Measurements from ENCODE around the gene VANGL1.

The VANGL1 gene

GRCh38 chr1:115692224-115692623 is 50.5 kb downstream of the VANGL1 start:
- TF ChIP-seq EZH2phosphoT487 (IDR thresholded peaks at IDR 0.05; ENCODE audit: low read length) (no peak), CTCF (IDR thresholded peaks at IDR 0.05; ENCODE audit: low read length) (no peak), EZH2 (optimal IDR thresholded peaks at IDR 0.05; ENCODE audit: low read depth, low read length) (no peak)
- no peaks in the 10 kb centered on the region for H3K9me3 ChIP-seq (replicated peaks; ENCODE audit: insufficient read depth, low read length)
- H4K20me1 ChIP-seq (ENCODE audit: insufficient read depth, low read length), result no peaks in the 10 kb centered on the region
- no peak overlapping the region for H3K27ac ChIP-seq (ENCODE audit: low read length)
- DNase-seq, result no peak
- no peaks in the 10 kb centered on the region for H3K4me1 ChIP-seq (ENCODE audit: low read length)
- no peaks in the 10 kb centered on the region for H3F3A ChIP-seq (ENCODE audit: insufficient read depth, low read length)
- no peak overlapping the region for H3K9ac ChIP-seq (ENCODE audit: low read length)
- no peaks in the 10 kb centered on the region for H3K79me2 ChIP-seq (ENCODE audit: low read length)
- H3K9me2 ChIP-seq (replicated peaks; ENCODE audit: insufficient read depth, low read length), result no peaks in the 10 kb centered on the region
- H3K4me3 ChIP-seq (ENCODE audit: low read length), result no peak overlapping the region
- H2AFZ ChIP-seq (ENCODE audit: low read length), result no peak overlapping the region
- H3K27me3 ChIP-seq (replicated peaks; ENCODE audit: insufficient read depth, low read length), result no peaks in the 10 kb centered on the region
- no peaks in the 10 kb centered on the region for H3K36me3 ChIP-seq (replicated peaks; ENCODE audit: insufficient read depth, low read length)
- no peak overlapping the region for H3K4me2 ChIP-seq (ENCODE audit: low read depth, low read length)

GRCh38 chr1:115694805-115695204 is 53.0 kb downstream of the VANGL1 start:
- H3K27me3 ChIP-seq (replicated peaks; ENCODE audit: insufficient read depth, low read length), result no peaks in the 10 kb centered on the region
- no peak overlapping the region for H3K9ac ChIP-seq (ENCODE audit: low read length)
- no peak overlapping the region for H2AFZ ChIP-seq (ENCODE audit: low read length)
- no peaks in the 10 kb centered on the region for H3K79me2 ChIP-seq (ENCODE audit: low read length)
- H3K36me3 ChIP-seq (replicated peaks; ENCODE audit: insufficient read depth, low read length), result no peaks in the 10 kb centered on the region
- no peaks in the 10 kb centered on the region for H3F3A ChIP-seq (ENCODE audit: insufficient read depth, low read length)
- no peaks in the 10 kb centered on the region for H3K9me2 ChIP-seq (replicated peaks; ENCODE audit: insufficient read depth, low read length)
- DNase-seq, result no peak
- H4K20me1 ChIP-seq (ENCODE audit: insufficient read depth, low read length), result no peaks in the 10 kb centered on the region
- no peak overlapping the region for H3K4me3 ChIP-seq (ENCODE audit: low read length)
- no peaks in the 10 kb centered on the region for H3K4me1 ChIP-seq (ENCODE audit: low read length)
- H3K4me2 ChIP-seq (ENCODE audit: low read depth, low read length), result no peak overlapping the region
- TF ChIP-seq EZH2 (optimal IDR thresholded peaks at IDR 0.05; ENCODE audit: low read depth, low read length) (no peak), CTCF (IDR thresholded peaks at IDR 0.05; ENCODE audit: low read length) (no peak), EZH2phosphoT487 (IDR thresholded peaks at IDR 0.05; ENCODE audit: low read length) (no peak)
- no peak overlapping the region for H3K27ac ChIP-seq (ENCODE audit: low read length)
- H3K9me3 ChIP-seq (replicated peaks; ENCODE audit: insufficient read depth, low read length), result no peaks in the 10 kb centered on the region

GRCh38 chr1:115697619-115698018 is 55.8 kb downstream of the VANGL1 start:
- Histone ChIP-seq H3F3A (ENCODE audit: insufficient read depth, low read length) (no peaks in the 10 kb centered on the region), H3K9me2 (replicated peaks; ENCODE audit: insufficient read depth, low read length) (no peaks in the 10 kb centered on the region), H3K27ac (ENCODE audit: low read length) (no peak overlapping the region), H3K36me3 (replicated peaks; ENCODE audit: insufficient read depth, low read length) (no peaks in the 10 kb centered on the region), H3K9me3 (replicated peaks; ENCODE audit: insufficient read depth, low read length) (no peaks in the 10 kb centered on the region), H3K27me3 (replicated peaks; ENCODE audit: insufficient read depth, low read length) (no peaks in the 10 kb centered on the region), H3K4me1 (ENCODE audit: low read length) (no peaks in the 10 kb centered on the region), H3K9ac (ENCODE audit: low read length) (no peak overlapping the region), H3K79me2 (ENCODE audit: low read length) (no peaks in the 10 kb centered on the region), H2AFZ (ENCODE audit: low read length) (no peak overlapping the region), H4K20me1 (ENCODE audit: insufficient read depth, low read length) (no peaks in the 10 kb centered on the region), H3K4me2 (ENCODE audit: low read depth, low read length) (no peak overlapping the region), H3K4me3 (ENCODE audit: low read length) (no peak overlapping the region)
- DNase-seq, result no peak
- TF ChIP-seq EZH2phosphoT487 (IDR thresholded peaks at IDR 0.05; ENCODE audit: low read length), result no peak
- no peak for TF ChIP-seq EZH2 (optimal IDR thresholded peaks at IDR 0.05; ENCODE audit: low read depth, low read length)
- no peak for TF ChIP-seq CTCF (IDR thresholded peaks at IDR 0.05; ENCODE audit: low read length)
